Osteoblast (primary cell): ENCODE data around the gene DNAJB9. TPM values are rescaled to one million over a fixed set of nuclear protein-coding genes. Genes with fewer than 3 reads are reported as not detected.

Experiments
- DNase-seq: peaks from one replicate; pipeline ENCODE4 v3.0.0; 2011; ENCODE audit warnings: low spot score, mixed read lengths; ENCODE audit not compliant: insufficient read length; ENCODE audit errors: missing footprints
- H2AFZ ChIP-seq: 2 replicates; pipeline ENCODE4 v1.6.0; 2011; ENCODE audit warnings: mild to moderate bottlenecking, low read length
- H3K27ac ChIP-seq: 2 replicates; pipeline ENCODE4 v1.5.1; 2011; ENCODE audit warnings: mild to moderate bottlenecking, low read depth, low read length, moderate library complexity
- H3K27me3 ChIP-seq: 2 replicates; pipeline ENCODE4 v1.6.0; 2012; ENCODE audit warnings: mild to moderate bottlenecking, control low read depth, inconsistent platforms, low read length, moderate library complexity; ENCODE audit not compliant: insufficient read depth
- H3K36me3 ChIP-seq: 2 replicates; pipeline ENCODE4 v1.5.1; 2011; ENCODE audit warnings: mild to moderate bottlenecking, low read length, control low read depth, moderate library complexity; ENCODE audit not compliant: insufficient read depth
- H3K4me1 ChIP-seq: 2 replicates; pipeline ENCODE4 v1.5.1; 2011; ENCODE audit warnings: mild to moderate bottlenecking, low read length, control low read depth, moderate library complexity; ENCODE audit not compliant: insufficient read depth
- H3K4me2 ChIP-seq: 2 replicates; pipeline ENCODE4 v1.6.0; 2011; ENCODE audit warnings: mild to moderate bottlenecking, low read length; ENCODE audit not compliant: insufficient read depth
- H3K4me3 ChIP-seq: fragments of 200-600 bp; sonication (generic); 3 replicates; pipeline ENCODE4 v1.5.1; 2012; ENCODE audit warnings: mild to moderate bottlenecking, low read length, inconsistent platforms; ENCODE audit not compliant: insufficient read depth
- H3K79me2 ChIP-seq: 2 replicates; pipeline ENCODE4 v1.6.0; 2012; ENCODE audit warnings: mild to moderate bottlenecking, low read length, control low read depth, inconsistent platforms; ENCODE audit not compliant: insufficient read depth
- H3K9me3 ChIP-seq: 2 replicates; pipeline ENCODE4 v1.5.1; 2011; ENCODE audit warnings: low read depth, low read length, control low read depth
- H4K20me1 ChIP-seq: 2 replicates; pipeline ENCODE4 v1.6.0; 2012; ENCODE audit warnings: mild to moderate bottlenecking, low read length, control low read depth; ENCODE audit not compliant: insufficient read depth
- CTCF ChIP-seq: IDR thresholded peaks from 2 replicates; pipeline ENCODE4 v1.5.1; 2011; ENCODE audit warnings: mild to moderate bottlenecking, low read depth, low read length, moderate library complexity; ENCODE audit errors: extremely low read depth
- total RNA-seq: library from RNA; depleted of rRNA; stranded (reverse); fragments of >200 nt; gene quantifications from 2 replicates; pipeline ENCODE4 v1.2.3, GENCODE V29; 2012

The DNAJB9 gene
- total RNA-seq, 1 donor = 24.6 TPM

- no peaks in the 10 kb centered on the region for H3K36me3 ChIP-seq
- H3K4me2 ChIP-seq = no peak overlapping the region
- H4K20me1 ChIP-seq = no peaks in the 10 kb centered on the region
- H3K9me3 ChIP-seq = no peaks in the 10 kb centered on the region
- no peak overlapping the region for H2AFZ ChIP-seq
- TF ChIP-seq CTCF = no peak
- H3K4me3 ChIP-seq = no peak overlapping the region
- no peaks in the 10 kb centered on the region for H3K27me3 ChIP-seq
- no peaks in the 10 kb centered on the region for H3K79me2 ChIP-seq
- peaks cover 3% of the 10 kb centered on the region for H3K4me1 ChIP-seq
- no peak for DNase-seq
- H3K27ac ChIP-seq = no peak overlapping the region
These were observed 9.3 kb downstream of the DNAJB9 start for GRCh38 chr7:108578937-108579336.

- no peak for TF ChIP-seq CTCF
- Histone ChIP-seq H3K4me2 (no peak overlapping the region), H3K27me3 (no peaks in the 10 kb centered on the region), H3K4me1 (peaks cover 3% of the 10 kb centered on the region), H3K36me3 (no peaks in the 10 kb centered on the region), H3K9me3 (no peaks in the 10 kb centered on the region), H3K27ac (no peak overlapping the region), H4K20me1 (no peaks in the 10 kb centered on the region), H3K4me3 (no peak overlapping the region), H2AFZ (no peak overlapping the region), H3K79me2 (no peaks in the 10 kb centered on the region)
- no peak for DNase-seq
These were observed 10.6 kb downstream of the DNAJB9 start for GRCh38 chr7:108580298-108580697.

GRCh38 chr7:108581655-108582491 is 12.2 kb downstream of the DNAJB9 start:
- no peak for TF ChIP-seq CTCF
- Histone ChIP-seq H3K27ac (no peak overlapping the region), H3K4me1 (peaks cover 3% of the 10 kb centered on the region), H3K27me3 (no peaks in the 10 kb centered on the region), H3K79me2 (no peaks in the 10 kb centered on the region), H4K20me1 (no peaks in the 10 kb centered on the region), H3K4me2 (no peak overlapping the region), H2AFZ (no peak overlapping the region), H3K9me3 (no peaks in the 10 kb centered on the region), H3K36me3 (no peaks in the 10 kb centered on the region), H3K4me3 (no peak overlapping the region)
- no peak for DNase-seq

- no peak for TF ChIP-seq CTCF
- H3K4me2 ChIP-seq = no peak overlapping the region
- peaks cover 3% of the 10 kb centered on the region for H3K4me1 ChIP-seq
- H3K4me3 ChIP-seq = no peak overlapping the region
- H3K27ac ChIP-seq = no peak overlapping the region
- no peaks in the 10 kb centered on the region for H3K9me3 ChIP-seq
- H3K36me3 ChIP-seq = no peaks in the 10 kb centered on the region
- no peaks in the 10 kb centered on the region for H4K20me1 ChIP-seq
- no peak for DNase-seq
- H3K27me3 ChIP-seq = no peaks in the 10 kb centered on the region
- no peaks in the 10 kb centered on the region for H3K79me2 ChIP-seq
- H2AFZ ChIP-seq = no peak overlapping the region
These were observed 14.5 kb downstream of the DNAJB9 start for GRCh38 chr7:108584211-108584610.
